GM12891 (cell line): ENCODE measurements around the gene ARMH2.
"Not testable (repeated sequence)": the region's sequence is repeated elsewhere in the genome, so short reads cannot be mapped to it uniquely, and the experiment has no call there.

Experiments used
- DNase-seq: peaks from one replicate; pipeline ENCODE4 v3.0.0; 2011; ENCODE audit warnings: low spot score; ENCODE audit not compliant: insufficient read length
- FAIRE-seq: peaks from 2 replicates; lab custom pipeline; 2011; peaks lifted over from hg19 to GRCh38; lab: Jason Lieb, UNC
- PAX5 ChIP-seq: IDR thresholded peaks from 2 replicates; pipeline ENCODE4 v1.6.1; 2011; ENCODE audit warnings: low read length, moderate library complexity, mild to moderate bottlenecking; ENCODE audit not compliant: insufficient read depth, severe bottlenecking
- POLR2A ChIP-seq: IDR thresholded peaks from 2 replicates; pipeline ENCODE4 v1.6.1; 2011; ENCODE audit warnings: low read depth, low read length, control low read depth
- POLR2AphosphoS5 ChIP-seq: IDR thresholded peaks from 2 replicates; pipeline ENCODE4 v1.6.1; 2011; ENCODE audit warnings: low read depth, low read length, control low read depth
- POU2F2 ChIP-seq: IDR thresholded peaks from 2 replicates; pipeline ENCODE4 v1.6.1; 2011; ENCODE audit warnings: low read depth, mild to moderate bottlenecking, control low read depth, low read length, moderate library complexity
- SPI1 ChIP-seq: IDR thresholded peaks from 2 replicates; pipeline ENCODE4 v1.6.1; 2011; ENCODE audit warnings: low read depth, low read length, control low read depth
- TAF1 ChIP-seq: IDR thresholded peaks from 2 replicates; pipeline ENCODE4 v1.6.1; 2011; ENCODE audit warnings: low read depth, low read length, control low read depth

The ARMH2 gene

DNA sequence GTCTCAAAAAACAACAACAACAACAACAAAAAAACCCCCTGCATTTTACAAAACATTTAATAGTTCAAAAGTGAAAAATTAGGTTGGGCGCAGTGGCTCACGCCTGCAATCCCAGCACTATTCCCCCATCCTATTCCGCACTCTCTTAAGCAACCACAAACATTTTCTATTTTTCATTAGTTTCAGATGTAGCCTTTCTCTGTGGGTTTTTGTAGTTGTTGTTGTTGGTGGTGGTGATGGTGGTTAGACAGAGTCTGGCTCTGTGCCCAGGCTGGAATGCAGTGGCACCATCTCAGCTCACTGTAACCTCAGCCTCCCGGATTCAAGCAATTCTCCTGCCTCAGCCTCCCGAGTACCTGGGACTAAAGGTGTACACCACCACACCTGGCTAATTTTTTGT, 30.4 kb downstream of the ARMH2 start:
- DNase-seq (no peak), FAIRE-seq (no peak)
- no peak for TF ChIP-seq TAF1
- TF ChIP-seq SPI1: no peak
- TF ChIP-seq POLR2AphosphoS5: no peak
- no peak for TF ChIP-seq POU2F2
- no peak for TF ChIP-seq PAX5
- TF ChIP-seq POLR2A: no peak

- TF ChIP-seq PAX5 (no peak), TAF1 (no peak), POU2F2 (no peak), SPI1 (no peak), POLR2AphosphoS5 (no peak), POLR2A (no peak)
- FAIRE-seq (no peak), DNase-seq (no peak)
Observed at GRCh38 chr6:24766680-24767462, 31.8 kb downstream of the ARMH2 start.

DNA sequence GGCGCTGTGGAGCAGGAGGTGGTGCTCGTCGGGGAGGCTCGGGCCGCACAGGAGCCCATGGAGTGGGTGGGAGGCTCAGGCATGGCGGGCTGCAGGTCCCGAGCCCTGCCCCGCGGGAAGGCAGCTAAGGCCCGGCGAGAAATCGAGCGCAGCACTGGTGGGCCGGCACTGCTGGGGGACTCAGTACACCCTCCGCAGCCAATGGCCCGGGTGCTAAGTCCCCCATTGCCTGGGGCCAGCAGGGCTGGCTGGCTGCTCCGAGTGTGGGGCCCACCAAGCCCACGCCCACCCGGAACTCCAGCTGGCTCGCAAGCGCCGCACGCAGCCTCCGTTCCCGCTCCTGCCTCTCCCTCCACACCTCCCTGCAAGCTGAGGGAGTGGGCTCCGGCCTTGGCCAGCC, 32.7 kb downstream of the ARMH2 start:
- FAIRE-seq, DNase-seq: not testable (repeated sequence)

GRCh38 chr6:24764833-24765828, 33.6 kb downstream of the ARMH2 start:
- DNase-seq, FAIRE-seq: not testable (repeated sequence)

- FAIRE-seq (no peak), DNase-seq (no peak)
- TF ChIP-seq POLR2A: no peak
- no peak for TF ChIP-seq SPI1
- TF ChIP-seq POU2F2: no peak
- no peak for TF ChIP-seq TAF1
- TF ChIP-seq PAX5: no peak
- TF ChIP-seq POLR2AphosphoS5: no peak
Observed at GRCh38 chr6:24763578-24763977, 35.1 kb downstream of the ARMH2 start.

- FAIRE-seq (no peak), DNase-seq (no peak)
- no peak for TF ChIP-seq PAX5
- peak; percentile 81 for TF ChIP-seq SPI1
- TF ChIP-seq POLR2A: no peak
- TF ChIP-seq POU2F2: no peak
Observed at GRCh38 chr6:24761851-24762250, 36.9 kb downstream of the ARMH2 start.

GRCh38 chr6:24761193-24761835, 37.4 kb downstream of the ARMH2 start:
- FAIRE-seq (no peak), DNase-seq (no peak)
- no peak for TF ChIP-seq POLR2AphosphoS5
- TF ChIP-seq POLR2A: no peak
- no peak for TF ChIP-seq PAX5
- TF ChIP-seq POU2F2: no peak
- TF ChIP-seq SPI1: no peak
- TF ChIP-seq TAF1: no peak

DNA sequence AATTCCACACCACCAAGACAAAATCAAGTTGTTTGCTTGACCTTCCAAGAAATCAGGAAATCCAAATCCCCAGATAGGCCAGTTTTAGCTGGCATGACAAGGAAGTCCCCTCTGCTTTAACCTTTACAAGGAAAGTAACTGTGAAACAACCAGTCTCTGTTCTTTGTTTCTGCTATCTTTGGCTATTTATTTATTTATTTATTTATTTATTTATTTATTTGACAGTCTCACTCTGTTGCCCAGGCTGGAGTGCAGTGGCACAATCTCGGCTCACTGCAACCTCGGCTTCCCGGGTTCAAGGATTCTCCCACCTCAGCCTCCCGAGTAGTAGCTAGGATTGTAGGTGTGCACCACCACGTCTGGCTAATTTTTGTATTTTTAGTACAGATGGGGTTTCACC, 38.5 kb downstream of the ARMH2 start:
- DNase-seq (no peak), FAIRE-seq (no peak)
- no peak for TF ChIP-seq POLR2AphosphoS5
- TF ChIP-seq POLR2A: no peak
- TF ChIP-seq SPI1: no peak
- TF ChIP-seq TAF1: no peak
- no peak for TF ChIP-seq PAX5
- TF ChIP-seq POU2F2: no peak

DNA sequence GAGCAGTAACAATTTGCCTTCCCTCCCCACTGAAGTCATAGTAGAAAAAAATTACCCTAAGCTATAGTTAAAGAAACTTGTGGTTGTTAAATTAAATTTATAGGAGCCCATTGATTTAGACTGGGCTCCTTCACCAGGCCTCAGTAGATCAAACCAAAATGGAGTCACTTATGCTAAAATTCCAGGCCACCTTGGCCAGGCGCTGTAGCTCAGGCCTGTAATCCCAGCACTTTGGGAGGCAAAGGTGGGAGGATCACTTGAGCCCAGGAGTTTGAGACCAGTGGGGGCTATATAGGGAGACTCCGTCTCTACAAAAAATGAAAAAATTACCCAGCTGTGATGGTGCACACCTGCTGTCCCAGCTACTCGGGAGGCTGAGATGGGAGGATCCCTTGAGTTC, 39.0 kb downstream of the ARMH2 start:
- no peak for TF ChIP-seq PAX5
- TF ChIP-seq SPI1: no peak
- no peak for TF ChIP-seq TAF1
- TF ChIP-seq POLR2AphosphoS5: no peak
- TF ChIP-seq POLR2A: no peak
- TF ChIP-seq POU2F2: no peak
- FAIRE-seq (no peak), DNase-seq (no peak)

GRCh38 chr6:24757611-24758010, 41.1 kb downstream of the ARMH2 start:
- FAIRE-seq (no peak), DNase-seq (no peak)
- TF ChIP-seq TAF1 (no peak), SPI1 (no peak), PAX5 (no peak), POLR2A (no peak), POU2F2 (no peak), POLR2AphosphoS5 (no peak)
